H9 (cell line): ENCODE results near the gene SERF2. TPM values are rescaled to one million over a fixed set of nuclear protein-coding genes. Genes with fewer than 3 reads are reported as not detected.

Experiments
- DNase-seq: peaks from one replicate; pipeline ENCODE4 v3.0.0-alpha.2; 2017
- H2AFZ ChIP-seq: one replicate; pipeline ENCODE4 v1.6.1; 2013; ENCODE audit warnings: mild to moderate bottlenecking, low read length, control low read depth, moderate library complexity
- H2AK5ac ChIP-seq: 2 replicates; pipeline ENCODE4 v1.6.1; 2013; ENCODE audit warnings: low read length, control low read depth, mixed read lengths; ENCODE audit not compliant: insufficient read length
- H2BK120ac ChIP-seq: one replicate; pipeline ENCODE4 v1.6.1; 2013; ENCODE audit warnings: low read depth, mild to moderate bottlenecking, low read length, control low read depth, inconsistent platforms; ENCODE audit not compliant: poor library complexity, severe bottlenecking
- H2BK12ac ChIP-seq: 2 replicates; pipeline ENCODE4 v1.6.1; 2013; ENCODE audit warnings: low read length, control low read depth, mixed read lengths, low read depth; ENCODE audit not compliant: insufficient read length
- H2BK15ac ChIP-seq: 2 replicates; pipeline ENCODE4 v1.6.1; 2013; ENCODE audit warnings: low read depth, low read length, control low read depth
- H2BK20ac ChIP-seq: one replicate; pipeline ENCODE4 v1.6.1; 2013; ENCODE audit warnings: low read depth, mild to moderate bottlenecking, low read length, control low read depth, inconsistent platforms; ENCODE audit not compliant: poor library complexity, severe bottlenecking
- H2BK5ac ChIP-seq: 2 replicates; pipeline ENCODE4 v1.6.1; 2013; ENCODE audit warnings: low read length, control low read depth, mixed read lengths; ENCODE audit not compliant: insufficient read length
- H3K14ac ChIP-seq: 2 replicates; pipeline ENCODE4 v1.6.1; 2013; ENCODE audit warnings: low read length, control low read depth; ENCODE audit not compliant: insufficient read depth
- H3K18ac ChIP-seq: 2 replicates; pipeline ENCODE4 v1.6.1; 2013; ENCODE audit warnings: low read depth, mild to moderate bottlenecking, mixed read lengths, low read length, control low read depth; ENCODE audit not compliant: insufficient read length
- H3K23ac ChIP-seq: 2 replicates; pipeline ENCODE4 v1.6.1; 2013; ENCODE audit warnings: low read length, control low read depth, mixed read lengths, low read depth; ENCODE audit not compliant: insufficient read length
- H3K23me2 ChIP-seq: 2 replicates; pipeline ENCODE4 v1.6.1; 2013; ENCODE audit warnings: low read depth, mild to moderate bottlenecking, mixed read lengths, low read length, control low read depth; ENCODE audit not compliant: insufficient read length, poor library complexity, severe bottlenecking
- H3K27ac ChIP-seq: 2 replicates; pipeline ENCODE4 v1.5.1; 2013; ENCODE audit warnings: low read length, control low read depth, mixed read lengths, low read depth; ENCODE audit not compliant: insufficient read length
- H3K27me3 ChIP-seq: 2 replicates; pipeline ENCODE4 v1.6.1; 2013; ENCODE audit warnings: low read length, control low read depth, inconsistent platforms; ENCODE audit not compliant: insufficient read depth
- H3K4ac ChIP-seq: 2 replicates; pipeline ENCODE4 v1.6.1; 2013; ENCODE audit warnings: low read depth, mild to moderate bottlenecking, control low read depth, inconsistent platforms, low read length, moderate library complexity
- H3K4me1 ChIP-seq: 2 replicates; pipeline ENCODE4 v1.6.1; 2013; ENCODE audit warnings: low read length, control low read depth, inconsistent platforms; ENCODE audit not compliant: insufficient read depth
- H3K4me2 ChIP-seq: 2 replicates; pipeline ENCODE4 v1.6.1; 2013; ENCODE audit warnings: low read length, control low read depth, mixed read lengths; ENCODE audit not compliant: insufficient read length, insufficient read depth
- H3K56ac ChIP-seq: 2 replicates; pipeline ENCODE4 v1.6.1; 2013; ENCODE audit warnings: low read depth, mild to moderate bottlenecking, mixed read lengths, low read length, control low read depth; ENCODE audit not compliant: insufficient read length
- H3K79me1 ChIP-seq: 2 replicates; pipeline ENCODE4 v1.6.1; 2013; ENCODE audit warnings: low read depth, mild to moderate bottlenecking, moderate library complexity, low read length, control low read depth, inconsistent platforms; ENCODE audit not compliant: insufficient read depth, poor library complexity, severe bottlenecking
- H3K79me2 ChIP-seq: 2 replicates; pipeline ENCODE4 v1.6.1; 2013; ENCODE audit warnings: low read length, control low read depth, inconsistent platforms; ENCODE audit not compliant: insufficient read depth
- H3K9ac ChIP-seq: 2 replicates; pipeline ENCODE4 v1.6.1; 2013; ENCODE audit warnings: low read length, control low read depth, mixed read lengths; ENCODE audit not compliant: insufficient read length; ENCODE audit errors: extremely low read depth
- H3K9me3 ChIP-seq: one replicate; pipeline ENCODE4 v1.6.1; 2013; ENCODE audit warnings: low read depth, low read length, inconsistent platforms; ENCODE audit not compliant: control insufficient read depth
- H3T11ph ChIP-seq: one replicate; pipeline ENCODE4 v1.6.1; 2013; ENCODE audit warnings: mild to moderate bottlenecking, low read length, control low read depth, inconsistent platforms
- H4K20me1 ChIP-seq: one replicate; pipeline ENCODE4 v1.6.1; 2013; ENCODE audit not compliant: control insufficient read depth, insufficient read length, insufficient read depth
- H4K5ac ChIP-seq: 2 replicates; pipeline ENCODE4 v1.6.1; 2013; ENCODE audit warnings: low read depth, mild to moderate bottlenecking, mixed read lengths, low read length, control low read depth; ENCODE audit not compliant: insufficient read length
- H4K8ac ChIP-seq: replicated peaks from 2 replicates; pipeline ENCODE4 v1.6.1; 2013; ENCODE audit warnings: low read length, control low read depth, mixed read lengths, low read depth; ENCODE audit not compliant: insufficient read length
- H4K91ac ChIP-seq: 2 replicates; pipeline ENCODE4 v1.6.1; 2013; ENCODE audit warnings: low read depth, mild to moderate bottlenecking, moderate library complexity, mixed read lengths, low read length, control low read depth; ENCODE audit not compliant: insufficient read length
- H3K27ac Mint-ChIP-seq, 3 experiments: 2 replicates in 2 of 3; 3 replicates in 1 of 3; pipeline ENCODE4 v1.8.0; 2020 to 2021; ENCODE audit warnings: mixed read lengths in 3 of 3, mild to moderate bottlenecking in 1 of 3, moderate library complexity in 1 of 3
- H3K27me3 Mint-ChIP-seq: 2 replicates; pipeline ENCODE4 v1.8.0; 2021; ENCODE audit warnings: low read depth, mild to moderate bottlenecking, moderate library complexity, mixed read lengths
- H3K36me3 Mint-ChIP-seq, 3 experiments: 2 replicates in 2 of 3; 3 replicates in 1 of 3; pipeline ENCODE4 v1.8.0; 2020 to 2021; ENCODE audit warnings: low read depth in 3 of 3, mixed read lengths in 3 of 3; ENCODE audit not compliant: insufficient read depth in 1 of 3
- H3K4me1 Mint-ChIP-seq, 2 experiments: 2 replicates each; pipeline ENCODE4 v1.8.0; 2020; ENCODE audit warnings: mixed read lengths in 2 of 2
- H3K4me3 Mint-ChIP-seq, 2 experiments: 2 replicates in 1 of 2; 3 replicates in 1 of 2; pipeline ENCODE4 v1.8.0; 2020 to 2021; ENCODE audit warnings: mild to moderate bottlenecking in 2 of 2, mixed read lengths in 2 of 2, moderate library complexity in 1 of 2
- H3K9me3 Mint-ChIP-seq, 2 experiments: 2 replicates in 1 of 2; 3 replicates in 1 of 2; pipeline ENCODE4 v1.8.0; 2020; ENCODE audit warnings: mild to moderate bottlenecking in 2 of 2, mixed read lengths in 2 of 2, moderate library complexity in 1 of 2
- CTCF ChIP-seq: fragments of 200-600 bp; sonication (generic); conservative IDR thresholded peaks from 3 replicates; pipeline ENCODE4 v1.8.0; 2021; ENCODE audit warnings: antibody characterized with exemption, mild to moderate bottlenecking
- microRNA-seq: library from miRNA; unstranded; fragments of <30 nt; microRNA quantifications from one replicate; pipeline ENCODE4, GENCODE V29; 2020; ENCODE audit warnings: borderline microRNAs expressed
- total RNA-seq: library from RNA; stranded (reverse); gene quantifications from 2 replicates; pipeline ENCODE4 v1.2.1, GENCODE V29; 2021

SERF2 gene
- total RNA-seq, 1 experiment from 2014 or later = 819 TPM

DNA sequence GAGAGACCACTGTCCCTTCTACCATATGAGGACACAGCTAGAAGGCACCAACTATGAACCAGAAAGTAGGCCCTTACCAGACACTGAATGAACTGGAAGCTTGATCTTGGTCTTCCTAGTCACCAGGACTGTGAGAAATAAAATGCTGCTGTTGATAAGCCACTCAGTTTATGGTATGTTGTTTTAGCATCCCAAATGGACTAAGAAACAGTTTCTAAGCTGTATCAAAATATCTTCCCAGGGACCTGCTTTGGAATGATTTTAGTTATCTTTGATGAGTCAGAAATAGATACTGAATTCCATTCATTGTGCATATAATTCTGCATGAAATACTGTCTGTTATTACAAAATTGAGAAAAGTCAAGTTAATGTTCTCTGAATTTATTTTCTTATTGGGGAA, 53.3 kb downstream of the SERF2 start:
- Histone ChIP-seq H2BK15ac (no peak overlapping the region), H2BK120ac (no peak overlapping the region), H4K8ac (no peak overlapping the region), H2AFZ (no peak overlapping the region), H3K4me1 (no peaks in the 10 kb centered on the region), H3K9ac (no peak overlapping the region), H3K4me2 (no peak overlapping the region), H3K23me2 (no peaks in the 10 kb centered on the region), H3K27ac (no peak overlapping the region), H3K4ac (no peak overlapping the region), H4K5ac (no peak overlapping the region), H3K27me3 (no peaks in the 10 kb centered on the region), H2BK12ac (no peak overlapping the region), H3K18ac (no peak overlapping the region), H3K56ac (no peak overlapping the region), H3K14ac (no peak overlapping the region), H2BK5ac (no peak overlapping the region), H2AK5ac (no peak overlapping the region), H4K20me1 (no peaks in the 10 kb centered on the region), H4K91ac (no peak overlapping the region), H3K79me1 (no peaks in the 10 kb centered on the region), H3K9me3 (no peaks in the 10 kb centered on the region), H3T11ph (no peak overlapping the region), H3K79me2 (no peaks in the 10 kb centered on the region), H2BK20ac (no peak overlapping the region), H3K23ac (no peak overlapping the region)
- H3K9me3 Mint-ChIP-seq = no peaks in the 10 kb centered on the region
- DNase-seq = no peak
- no peak for TF ChIP-seq CTCF
- H3K4me3 Mint-ChIP-seq = no peak overlapping the region
- peaks cover 10 to 46% (median 33%) of the 10 kb centered on the region in 3 experiments for H3K36me3 Mint-ChIP-seq
- H3K4me1 Mint-ChIP-seq = no peaks in the 10 kb centered on the region
- H3K27ac Mint-ChIP-seq = no peak overlapping the region
- H3K27me3 Mint-ChIP-seq = no peaks in the 10 kb centered on the region

Small RNA genes lying within 50 kb of the gene (microRNA-seq; reads per million reads assigned to microRNA genes)
- not detected for gene MIR1282

Other genes starting within 250 kb of the SERF2 start
- gene PPIP5K1, start 202.1 kb upstream of the SERF2 start, total RNA-seq = 28.5 and 30.1 TPM in 2 replicates
- 31.0 and 36.7 TPM in 2 replicates for gene CKMT1B, start 198.3 kb upstream of the SERF2 start, total RNA-seq
- gene STRC, start 173.5 kb upstream of the SERF2 start, total RNA-seq = 0.61 and 0.97 TPM in 2 replicates
- gene CATSPER2, start 143.5 kb upstream of the SERF2 start, total RNA-seq = 1.6 and 4.6 TPM in 2 replicates
- 35.5 and 38.4 TPM in 2 replicates for gene CKMT1A, start 98.5 kb upstream of the SERF2 start, total RNA-seq
- gene PDIA3, start 45.9 kb upstream of the SERF2 start, total RNA-seq = 524 and 536 TPM in 2 replicates
- gene ELL3, start 15.4 kb upstream of the SERF2 start, total RNA-seq = 6.4 and 7.2 TPM in 2 replicates
- gene SERINC4, start 7.9 kb downstream of the SERF2 start, total RNA-seq = 0.17 and 0.26 TPM in 2 replicates
- 25.4 and 25.9 TPM in 2 replicates for gene HYPK, start 8.3 kb downstream of the SERF2 start, total RNA-seq
- gene MFAP1, start 32.4 kb downstream of the SERF2 start, total RNA-seq = 44.7 and 47.8 TPM in 2 replicates
- gene WDR76, start 34.7 kb downstream of the SERF2 start, total RNA-seq = 29.6 and 31.1 TPM in 2 replicates